ENCODE data around the gene PTPN14. TPM values are rescaled to one million over a fixed set of nuclear protein-coding genes. Genes with fewer than 3 reads are reported as not detected.
"Not testable (repeated sequence)": the region's sequence is repeated elsewhere in the genome, so short reads cannot be mapped to it uniquely, and the experiment has no call there.

PTPN14 gene
- total RNA-seq, 2 donors from 2014 or later, result 13.5 to 23.5 TPM

GRCh38 chr1:214403431-214403830 is 148.0 kb downstream of the PTPN14 start:
- ATAC-seq (replicated peaks in 1 of 2) (no peak), DNase-seq (no peak)
- Mint-ChIP-seq H3K36me3 (ENCODE audit: insufficient read depth in 2 of 2) (peaks cover 3% of the 10 kb centered on the region in 2 donors), H3K9me3 (peaks cover 0 to 3% of the 10 kb centered on the region in 2 donors), H3K27ac (no peak overlapping the region), H3K4me3 (no peak overlapping the region), H3K27me3 (ENCODE audit: low read depth) (no peaks in the 10 kb centered on the region), H3K4me1 (ENCODE audit: low read depth) (peaks cover 31% of the 10 kb centered on the region)

GRCh38 chr1:214402613-214403083 is 148.8 kb downstream of the PTPN14 start:
- Mint-ChIP-seq H3K36me3 (ENCODE audit: insufficient read depth in 2 of 2) (peaks cover 7 to 8% of the 10 kb centered on the region in 2 donors), H3K9me3 (peaks cover 3% of the 10 kb centered on the region in 2 donors), H3K4me1 (ENCODE audit: low read depth) (peaks cover 37% of the 10 kb centered on the region), H3K27me3 (ENCODE audit: low read depth) (no peaks in the 10 kb centered on the region), H3K27ac (no peak overlapping the region), H3K4me3 (no peak overlapping the region)
- ATAC-seq (replicated peaks in 1 of 2), result no peak
- DNase-seq, result no peak

- ATAC-seq (replicated peaks in 1 of 2), result no peak
- Mint-ChIP-seq H3K4me1 (ENCODE audit: low read depth) (peaks cover 47% of the 10 kb centered on the region), H3K27me3 (ENCODE audit: low read depth) (no peaks in the 10 kb centered on the region), H3K27ac (no peak overlapping the region), H3K4me3 (no peak overlapping the region), H3K9me3 (peaks cover 3% of the 10 kb centered on the region in 2 donors), H3K36me3 (ENCODE audit: insufficient read depth in 2 of 2) (peaks cover 9 to 11% of the 10 kb centered on the region in 2 donors)
- DNase-seq, result no peak
These were observed 149.7 kb downstream of the PTPN14 start for GRCh38 chr1:214401666-214402065.

GRCh38 chr1:214400131-214400530 is 151.3 kb downstream of the PTPN14 start:
- Mint-ChIP-seq H3K4me1 (ENCODE audit: low read depth) (peaks cover 51% of the 10 kb centered on the region), H3K36me3 (ENCODE audit: insufficient read depth in 2 of 2) (peaks cover 9 to 14% of the 10 kb centered on the region in 2 donors), H3K9me3 (peaks cover 3 to 4% of the 10 kb centered on the region in 2 donors), H3K27ac (no peak overlapping the region), H3K27me3 (ENCODE audit: low read depth) (no peaks in the 10 kb centered on the region), H3K4me3 (no peak overlapping the region)
- ATAC-seq (replicated peaks in 1 of 2) (no peak), DNase-seq (no peak)

DNA sequence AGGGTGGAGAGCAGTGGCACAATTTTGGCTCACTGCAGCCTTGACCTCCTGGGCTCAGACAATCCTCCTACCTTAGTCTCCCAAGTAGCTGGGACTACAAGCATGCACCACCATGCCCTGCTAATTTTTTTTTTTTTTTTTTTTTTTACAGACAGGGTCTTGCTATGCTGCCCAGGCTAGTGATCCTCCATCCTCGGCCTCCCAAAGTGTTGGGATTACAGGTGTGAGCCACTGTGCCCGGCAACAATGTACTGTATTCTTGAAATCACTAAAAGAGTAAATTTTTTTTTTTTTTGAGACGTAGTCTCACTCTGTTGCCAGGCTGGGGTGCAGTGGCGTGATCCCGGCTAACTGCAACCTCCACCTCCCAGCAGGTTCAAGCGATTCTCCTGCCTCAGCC is 152.9 kb downstream of the PTPN14 start:
- H3K36me3 Mint-ChIP-seq (ENCODE audit: insufficient read depth in 2 of 2), result peaks cover 9 to 14% of the 10 kb centered on the region in 2 donors
- peaks cover 35% of the 10 kb centered on the region for H3K4me1 Mint-ChIP-seq (ENCODE audit: low read depth)
- H3K9me3 Mint-ChIP-seq, result peaks cover 3% of the 10 kb centered on the region in 2 donors
- no peak overlapping the region for H3K27ac Mint-ChIP-seq
- no peak overlapping the region for H3K4me3 Mint-ChIP-seq
- DNase-seq, result no peak
- ATAC-seq (replicated peaks in 1 of 2), result no peak
- H3K27me3 Mint-ChIP-seq (ENCODE audit: low read depth), result no peaks in the 10 kb centered on the region

- H3K4me1 Mint-ChIP-seq (ENCODE audit: low read depth), result peaks cover 33% of the 10 kb centered on the region
- peak overlapping the region in 1 of 2 donors; percentile 0 for H3K4me3 Mint-ChIP-seq
- H3K27ac Mint-ChIP-seq, result no peak overlapping the region
- H3K9me3 Mint-ChIP-seq, result peaks cover 3% of the 10 kb centered on the region in 2 donors
- H3K36me3 Mint-ChIP-seq (ENCODE audit: insufficient read depth in 2 of 2), result peaks cover 9 to 11% of the 10 kb centered on the region in 2 donors
- peak; percentile 28 to 45 for ATAC-seq (replicated peaks in 1 of 2)
- DNase-seq, result peak in 1 of 2 donors; percentile 21
- no peaks in the 10 kb centered on the region for H3K27me3 Mint-ChIP-seq (ENCODE audit: low read depth)
These were observed 153.9 kb downstream of the PTPN14 start for GRCh38 chr1:214397497-214397896.

DNA sequence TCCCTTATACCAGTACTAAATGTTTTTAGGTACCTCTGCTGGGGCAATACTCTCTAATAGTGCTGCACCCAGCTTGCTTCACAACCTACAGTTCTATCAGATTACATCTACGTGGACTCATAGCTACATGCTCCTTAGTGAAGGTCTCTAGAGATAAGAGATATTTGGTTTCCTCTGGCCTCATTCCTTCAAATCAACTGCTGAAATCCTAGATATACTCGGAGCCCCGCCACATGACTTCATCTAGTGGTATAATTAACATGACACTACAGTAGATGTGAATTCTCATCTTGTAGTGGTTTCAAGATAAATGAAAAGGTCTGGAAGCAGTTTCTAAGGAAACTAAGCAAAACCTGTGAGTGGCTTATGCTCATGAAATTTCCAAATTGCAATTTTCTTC is 155.1 kb downstream of the PTPN14 start:
- H3K9me3 Mint-ChIP-seq, result peaks cover 3% of the 10 kb centered on the region in 2 donors
- no peaks in the 10 kb centered on the region for H3K27me3 Mint-ChIP-seq (ENCODE audit: low read depth)
- ATAC-seq (replicated peaks in 1 of 2), result no peak
- DNase-seq, result no peak
- H3K4me3 Mint-ChIP-seq, result peak overlapping the region; percentile 22 to 27
- H3K4me1 Mint-ChIP-seq (ENCODE audit: low read depth), result peaks cover 33% of the 10 kb centered on the region
- H3K27ac Mint-ChIP-seq, result peak overlapping the region; percentile 72
- peaks cover 9 to 11% of the 10 kb centered on the region in 2 donors for H3K36me3 Mint-ChIP-seq (ENCODE audit: insufficient read depth in 2 of 2)

- Mint-ChIP-seq H3K36me3 (ENCODE audit: insufficient read depth in 2 of 2) (peaks cover 8 to 11% of the 10 kb centered on the region in 2 donors), H3K4me1 (ENCODE audit: low read depth) (peaks cover 40% of the 10 kb centered on the region)
- not testable (repeated sequence) for ATAC-seq (replicated peaks in 1 of 2); DNase-seq; H3K4me3 Mint-ChIP-seq; H3K27me3 Mint-ChIP-seq (ENCODE audit: low read depth); H3K27ac Mint-ChIP-seq; H3K9me3 Mint-ChIP-seq
These were observed 156.8 kb downstream of the PTPN14 start for GRCh38 chr1:214394569-214394968.

DNA sequence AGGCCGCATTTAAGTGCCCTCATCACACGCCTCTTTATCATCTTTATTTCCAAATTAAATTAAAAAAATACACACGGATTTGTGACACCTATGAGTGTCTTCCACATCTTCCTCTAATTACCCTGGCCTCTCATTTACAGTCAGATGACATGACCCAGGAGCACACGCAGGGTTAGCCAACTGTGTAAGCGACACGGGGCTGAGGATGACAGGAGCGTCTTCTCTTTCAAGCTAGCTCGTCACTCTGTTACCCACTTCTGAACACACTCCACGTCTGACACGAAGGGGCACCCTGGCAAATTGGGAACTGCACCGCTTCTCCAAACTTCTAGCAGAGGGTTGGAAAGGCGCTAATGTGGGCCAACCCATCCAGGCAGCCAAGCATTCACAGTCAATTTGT is 158.3 kb downstream of the PTPN14 start:
- ATAC-seq (replicated peaks in 1 of 2) (no peak), DNase-seq (no peak)
- H3K27me3 Mint-ChIP-seq (ENCODE audit: low read depth), result no peaks in the 10 kb centered on the region
- H3K36me3 Mint-ChIP-seq (ENCODE audit: insufficient read depth in 2 of 2), result peaks cover 5 to 10% of the 10 kb centered on the region in 2 donors
- no peak overlapping the region for H3K4me3 Mint-ChIP-seq
- peaks cover 43% of the 10 kb centered on the region for H3K4me1 Mint-ChIP-seq (ENCODE audit: low read depth)
- no peak overlapping the region for H3K27ac Mint-ChIP-seq
- peaks cover 2 to 3% of the 10 kb centered on the region in 2 donors for H3K9me3 Mint-ChIP-seq

DNA sequence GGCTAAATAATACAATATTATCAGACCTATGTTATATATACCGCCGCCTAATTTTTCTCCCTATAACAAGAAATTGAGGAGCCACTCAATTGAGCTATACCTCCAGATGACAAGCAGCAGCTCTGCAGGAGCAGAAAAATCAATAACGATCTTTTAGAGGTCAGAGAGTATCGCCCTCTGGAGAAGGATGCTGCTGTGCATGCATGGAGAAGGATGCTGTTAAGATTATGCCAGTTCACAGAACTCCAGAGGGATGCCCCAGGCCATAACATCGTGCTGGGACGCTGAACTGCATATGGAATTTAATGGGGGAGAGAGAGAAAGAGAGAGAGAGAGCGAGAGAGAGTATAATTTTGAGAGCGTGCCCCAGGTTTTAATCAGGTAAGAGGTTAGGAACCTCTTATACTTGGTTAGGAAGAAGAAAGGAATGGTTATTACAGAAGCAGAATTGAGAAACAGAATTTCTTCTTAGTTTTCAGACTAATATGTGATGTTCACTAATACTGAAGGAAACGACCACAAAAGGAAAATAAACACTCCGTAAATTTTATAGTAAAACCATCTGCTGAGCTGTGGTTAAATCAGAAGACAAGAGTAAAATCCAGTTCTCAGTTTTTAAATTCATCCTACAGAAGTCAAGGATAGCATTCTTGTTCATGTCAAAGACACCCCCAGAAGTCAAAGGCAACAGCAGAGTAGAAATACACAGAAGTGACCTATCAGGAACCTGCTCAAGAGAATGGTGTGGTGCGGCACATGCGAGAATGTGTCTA is 159.3 kb downstream of the PTPN14 start:
- Mint-ChIP-seq H3K27me3 (ENCODE audit: low read depth) (no peaks in the 10 kb centered on the region), H3K4me3 (no peak overlapping the region), H3K36me3 (ENCODE audit: insufficient read depth in 2 of 2) (peaks cover under 1 to 3% of the 10 kb centered on the region in 2 donors), H3K4me1 (ENCODE audit: low read depth) (peaks cover 34% of the 10 kb centered on the region), H3K27ac (no peak overlapping the region), H3K9me3 (peaks cover 0 to 3% of the 10 kb centered on the region in 2 donors)
- DNase-seq (no peak), ATAC-seq (replicated peaks in 1 of 2) (no peak)

DNA sequence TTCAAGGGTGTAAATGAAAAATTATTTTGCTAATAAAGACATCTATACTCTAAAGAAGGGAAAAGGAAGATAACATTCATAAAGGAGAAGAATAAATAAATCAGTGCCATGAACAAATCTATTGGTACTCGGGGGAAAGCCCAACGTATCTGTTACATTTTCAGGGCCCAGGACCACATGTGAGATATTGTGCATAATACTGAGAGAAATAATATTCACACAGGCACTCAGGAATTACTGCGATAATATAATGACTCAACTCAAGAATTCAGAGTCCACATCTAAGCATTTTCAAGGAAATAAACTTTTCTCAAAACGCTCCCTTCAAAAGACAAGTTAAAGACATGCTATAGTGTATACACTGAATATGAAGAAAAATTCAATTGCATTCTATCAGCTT is 161.7 kb downstream of the PTPN14 start:
- Mint-ChIP-seq H3K27me3 (ENCODE audit: low read depth) (no peaks in the 10 kb centered on the region), H3K4me3 (no peak overlapping the region), H3K4me1 (ENCODE audit: low read depth) (peaks cover 46% of the 10 kb centered on the region), H3K36me3 (ENCODE audit: insufficient read depth in 2 of 2) (no peaks in the 10 kb centered on the region), H3K27ac (no peak overlapping the region), H3K9me3 (no peaks in the 10 kb centered on the region)
- no peak for DNase-seq
- ATAC-seq (replicated peaks in 1 of 2), result no peak

GRCh38 chr1:214386747-214387146 is 164.7 kb downstream of the PTPN14 start:
- Mint-ChIP-seq H3K27me3 (ENCODE audit: low read depth) (no peaks in the 10 kb centered on the region), H3K9me3 (no peaks in the 10 kb centered on the region), H3K4me3 (no peak overlapping the region), H3K4me1 (ENCODE audit: low read depth) (peaks cover 51% of the 10 kb centered on the region), H3K36me3 (ENCODE audit: insufficient read depth in 2 of 2) (no peaks in the 10 kb centered on the region), H3K27ac (no peak overlapping the region)
- DNase-seq, result peak; percentile 10 to 11
- ATAC-seq (replicated peaks in 1 of 2), result peak; percentile 68 to 69

DNA sequence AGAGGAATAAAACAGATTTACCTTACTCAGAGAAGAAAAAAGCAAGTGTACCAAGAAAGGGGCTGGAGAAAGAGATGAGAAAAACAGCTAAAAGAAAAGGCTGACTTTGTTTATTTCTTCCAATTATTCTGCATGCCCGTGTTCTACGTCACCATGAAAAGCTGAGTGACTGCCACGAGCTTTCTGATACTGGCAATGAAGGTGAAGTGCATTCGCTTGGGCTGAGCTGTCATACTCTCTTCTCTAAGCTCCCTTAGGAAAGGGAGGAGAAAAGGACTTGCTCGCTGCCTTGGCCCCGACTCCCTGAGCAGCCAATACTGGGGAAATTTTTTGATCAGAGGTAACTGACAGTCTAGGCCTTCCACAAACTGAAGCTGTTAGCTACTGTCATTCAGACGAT is 165.1 kb downstream of the PTPN14 start:
- Mint-ChIP-seq H3K9me3 (no peaks in the 10 kb centered on the region), H3K4me1 (ENCODE audit: low read depth) (peaks cover 51% of the 10 kb centered on the region), H3K36me3 (ENCODE audit: insufficient read depth in 2 of 2) (no peaks in the 10 kb centered on the region), H3K27ac (no peak overlapping the region), H3K4me3 (no peak overlapping the region), H3K27me3 (ENCODE audit: low read depth) (no peaks in the 10 kb centered on the region)
- DNase-seq, result no peak
- no peak for ATAC-seq (replicated peaks in 1 of 2)

Measured in activated T-cell treated with anti-CD3 and anti-CD28 coated beads, Interleukin-2, amount 50 U/mL, for 72 hours (primary cell).